ENCODE measurements around the gene KCNJ15.
"Not testable (repeated sequence)": the region's sequence is repeated elsewhere in the genome, so short reads cannot be mapped to it uniquely, and the experiment has no call there.

Gene KCNJ15

GRCh38 chr21:38244885-38245869 lies 11.6 kb upstream of the KCNJ15 start:
- DNase-seq = peak; percentile 71 to 76

GRCh38 chr21:38246511-38246910 lies 10.3 kb upstream of the KCNJ15 start:
- peak in 1 of 2 experiments; percentile 16 for DNase-seq

GRCh38 chr21:38247054-38247453 lies 9.7 kb upstream of the KCNJ15 start:
- DNase-seq = not testable (repeated sequence)

- DNase-seq = no peak
Observed at GRCh38 chr21:38247738-38248510, 8.9 kb upstream of the KCNJ15 start.

GRCh38 chr21:38249256-38249655 lies 7.5 kb upstream of the KCNJ15 start:
- DNase-seq = no peak

- no peak for DNase-seq
Observed at GRCh38 chr21:38249696-38250278, 7.0 kb upstream of the KCNJ15 start.

GRCh38 chr21:38250991-38251418 lies 5.8 kb upstream of the KCNJ15 start:
- no peak for DNase-seq

- no peak for DNase-seq
Observed at GRCh38 chr21:38254970-38255369, 1.8 kb upstream of the KCNJ15 start.

GRCh38 chr21:38255571-38256117 lies 1.1 kb upstream of the KCNJ15 start:
- DNase-seq = peak; percentile 19 to 51

- peak; percentile 16 to 25 for DNase-seq
Observed at GRCh38 chr21:38257667-38258066, 876 bp downstream of the KCNJ15 start.

GRCh38 chr21:38258521-38259485 lies 2.0 kb downstream of the KCNJ15 start:
- peak; percentile 57 to 74 for DNase-seq

- DNase-seq = no peak
Observed at GRCh38 chr21:38259665-38260064, 2.9 kb downstream of the KCNJ15 start.

- no peak for DNase-seq
Observed at GRCh38 chr21:38260426-38260825, 3.6 kb downstream of the KCNJ15 start.

GRCh38 chr21:38261851-38262250 lies 5.1 kb downstream of the KCNJ15 start:
- no peak for DNase-seq

- no peak for DNase-seq
Observed at GRCh38 chr21:38263493-38263892, 6.7 kb downstream of the KCNJ15 start.

GRCh38 chr21:38264571-38264970 lies 7.8 kb downstream of the KCNJ15 start:
- DNase-seq = no peak

- DNase-seq = no peak
Observed at GRCh38 chr21:38265166-38265565, 8.4 kb downstream of the KCNJ15 start.

GRCh38 chr21:38266732-38267131 lies 9.9 kb downstream of the KCNJ15 start:
- no peak for DNase-seq

GRCh38 chr21:38267136-38267755 lies 10.5 kb downstream of the KCNJ15 start:
- no peak for DNase-seq

GRCh38 chr21:38267991-38268863 lies 11.4 kb downstream of the KCNJ15 start:
- peak in 1 of 2 experiments; percentile 13 for DNase-seq

All from Kasumi-1 (cell line).